ENCODE data around the gene EXD3. TPM values are rescaled to one million over a fixed set of nuclear protein-coding genes. Genes with fewer than 3 reads are reported as not detected.

The EXD3 gene
- total and polyA plus RNA-seq, 2 of the 13 experiments (the other 11 are each of a cell fraction or from before 2014, with no cell fraction given) = 2.7 to 4.8 TPM

DNA sequence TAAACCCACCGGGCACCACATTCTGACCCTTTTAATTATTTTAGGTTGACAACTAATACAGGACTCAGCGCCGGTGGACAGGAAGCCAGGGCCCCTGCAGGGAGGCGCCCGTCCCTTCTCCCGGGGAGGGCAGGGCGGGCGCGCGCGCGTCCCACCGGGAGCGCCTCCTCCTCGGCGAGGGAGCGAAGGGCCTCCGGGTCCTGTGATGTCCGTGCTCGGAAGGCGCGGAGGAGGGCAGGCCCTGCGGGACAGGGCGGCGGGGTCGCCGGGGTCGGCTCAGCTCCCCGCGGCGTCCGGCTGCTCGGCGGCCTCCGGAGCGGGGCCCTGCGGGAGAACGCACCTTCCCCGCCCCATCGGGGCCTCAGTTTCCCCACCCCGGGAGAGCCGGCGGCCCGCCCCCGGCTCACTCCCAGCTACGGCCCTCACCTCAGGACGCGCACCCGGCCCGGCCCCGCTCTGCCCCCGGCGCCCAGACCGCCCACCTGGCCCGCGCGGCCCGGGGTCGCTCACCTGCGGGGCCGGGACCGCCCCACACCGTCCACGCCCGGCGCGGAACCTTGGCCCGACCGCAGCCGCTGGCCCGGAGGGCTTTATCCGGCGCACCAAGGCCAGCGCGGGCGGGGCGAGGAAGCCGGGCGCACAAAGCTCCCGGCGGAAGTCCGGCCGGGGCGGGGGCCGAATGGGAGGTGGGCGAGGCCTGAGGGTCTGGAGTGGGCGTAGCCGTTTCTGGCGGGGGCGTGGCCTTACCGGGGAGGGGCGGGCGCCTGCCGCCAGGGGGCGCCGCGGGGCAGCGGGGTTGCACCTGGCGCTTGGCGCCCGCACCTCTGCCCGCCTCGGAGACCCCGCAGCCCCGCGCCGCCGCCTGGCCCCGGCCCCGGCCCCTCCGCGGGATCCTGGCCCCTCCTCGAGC, at the start of gene EXD3, which contains the start of gene NOXA1 (continued):
- TF ChIP-seq, protein P1, sequence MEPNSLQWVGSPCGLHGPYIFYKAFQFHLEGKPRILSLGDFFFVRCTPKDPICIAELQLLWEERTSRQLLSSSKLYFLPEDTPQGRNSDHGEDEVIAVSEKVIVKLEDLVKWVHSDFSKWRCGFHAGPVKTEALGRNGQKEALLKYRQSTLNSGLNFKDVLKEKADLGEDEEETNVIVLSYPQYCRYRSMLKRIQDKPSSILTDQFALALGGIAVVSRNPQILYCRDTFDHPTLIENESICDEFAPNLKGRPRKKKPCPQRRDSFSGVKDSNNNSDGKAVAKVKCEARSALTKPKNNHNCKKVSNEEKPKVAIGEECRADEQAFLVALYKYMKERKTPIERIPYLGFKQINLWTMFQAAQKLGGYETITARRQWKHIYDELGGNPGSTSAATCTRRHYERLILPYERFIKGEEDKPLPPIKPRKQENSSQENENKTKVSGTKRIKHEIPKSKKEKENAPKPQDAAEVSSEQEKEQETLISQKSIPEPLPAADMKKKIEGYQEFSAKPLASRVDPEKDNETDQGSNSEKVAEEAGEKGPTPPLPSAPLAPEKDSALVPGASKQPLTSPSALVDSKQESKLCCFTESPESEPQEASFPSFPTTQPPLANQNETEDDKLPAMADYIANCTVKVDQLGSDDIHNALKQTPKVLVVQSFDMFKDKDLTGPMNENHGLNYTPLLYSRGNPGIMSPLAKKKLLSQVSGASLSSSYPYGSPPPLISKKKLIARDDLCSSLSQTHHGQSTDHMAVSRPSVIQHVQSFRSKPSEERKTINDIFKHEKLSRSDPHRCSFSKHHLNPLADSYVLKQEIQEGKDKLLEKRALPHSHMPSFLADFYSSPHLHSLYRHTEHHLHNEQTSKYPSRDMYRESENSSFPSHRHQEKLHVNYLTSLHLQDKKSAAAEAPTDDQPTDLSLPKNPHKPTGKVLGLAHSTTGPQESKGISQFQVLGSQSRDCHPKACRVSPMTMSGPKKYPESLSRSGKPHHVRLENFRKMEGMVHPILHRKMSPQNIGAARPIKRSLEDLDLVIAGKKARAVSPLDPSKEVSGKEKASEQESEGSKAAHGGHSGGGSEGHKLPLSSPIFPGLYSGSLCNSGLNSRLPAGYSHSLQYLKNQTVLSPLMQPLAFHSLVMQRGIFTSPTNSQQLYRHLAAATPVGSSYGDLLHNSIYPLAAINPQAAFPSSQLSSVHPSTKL (CRISPR knock-in tag; IDR thresholded peaks at IDR 0.05) = peak; percentile 32; the same call in 1 of the 2 replicates
- TF ChIP-seq RCOR2 (CRISPR knock-in tag; IDR thresholded peaks at IDR 0.05) (no peak), ZNF792 (CRISPR knock-in tag; IDR thresholded peaks at IDR 0.05) (peak; percentile 59; the same call in 1 of the 2 replicates), MBNL3 (CRISPR knock-in tag; conservative IDR thresholded peaks at IDR 0.05) (no peak; the same call in 1 of the 2 replicates), ZNF441 (CRISPR knock-in tag; IDR thresholded peaks at IDR 0.05; ENCODE audit: borderline replicate concordance) (0 out of 2 replicates have a peak, but pooled peaks have one; percentile 22), GFI1 (CRISPR knock-in tag; IDR thresholded peaks at IDR 0.05; ENCODE audit: borderline replicate concordance) (peak; percentile 24; the same call in 1 of the 2 replicates), ZNF746 (CRISPR knock-in tag; IDR thresholded peaks at IDR 0.05) (peak; percentile 17; the same call in 1 of the 2 replicates), ZNF124 (CRISPR knock-in tag; IDR thresholded peaks at IDR 0.05) (peak; percentile 51; the same call in 1 of the 2 replicates), MEIS2 (CRISPR knock-in tag; IDR thresholded peaks at IDR 0.05) (peak; percentile 55; the same call in 1 of the 2 replicates), ZNF33B (CRISPR knock-in tag; IDR thresholded peaks at IDR 0.05) (peak; percentile 73; the same call in 1 of the 2 replicates), ADNP (CRISPR knock-in tag; IDR thresholded peaks at IDR 0.05) (no peak), MBD4 (IDR thresholded peaks at IDR 0.05; ENCODE audit: borderline replicate concordance, low read length) (no peak), WIZ (CRISPR knock-in tag; IDR thresholded peaks at IDR 0.05) (no peak), RFX3 (CRISPR knock-in tag; IDR thresholded peaks at IDR 0.05) (no peak), JUN (CRISPR knock-in tag; IDR thresholded peaks at IDR 0.05) (no peak), ZC3H13 (CRISPR knock-in tag; IDR thresholded peaks at IDR 0.05) (peak; percentile 85), KAT7 (CRISPR knock-in tag; IDR thresholded peaks at IDR 0.05; ENCODE audit: borderline replicate concordance) (peak; percentile 71; the same call in 1 of the 2 replicates), ZNF383 (CRISPR knock-in tag; IDR thresholded peaks at IDR 0.05; ENCODE audit: borderline replicate concordance) (no peak)
- TF ChIP-seq, protein P2, sequence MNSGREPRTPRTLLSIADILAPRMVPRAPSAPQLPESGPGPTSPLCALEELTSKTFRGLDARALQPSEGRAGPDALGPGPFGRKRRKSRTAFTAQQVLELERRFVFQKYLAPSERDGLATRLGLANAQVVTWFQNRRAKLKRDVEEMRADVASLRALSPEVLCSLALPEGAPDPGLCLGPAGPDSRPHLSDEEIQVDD (CRISPR knock-in tag; IDR thresholded peaks at IDR 0.05; ENCODE audit: borderline replicate concordance) = no peak
- TF ChIP-seq, protein P3, sequence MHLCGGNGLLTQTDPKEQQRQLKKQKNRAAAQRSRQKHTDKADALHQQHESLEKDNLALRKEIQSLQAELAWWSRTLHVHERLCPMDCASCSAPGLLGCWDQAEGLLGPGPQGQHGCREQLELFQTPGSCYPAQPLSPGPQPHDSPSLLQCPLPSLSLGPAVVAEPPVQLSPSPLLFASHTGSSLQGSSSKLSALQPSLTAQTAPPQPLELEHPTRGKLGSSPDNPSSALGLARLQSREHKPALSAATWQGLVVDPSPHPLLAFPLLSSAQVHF (CRISPR knock-in tag; IDR thresholded peaks at IDR 0.05) = no peak
- TF ChIP-seq, protein P4, sequence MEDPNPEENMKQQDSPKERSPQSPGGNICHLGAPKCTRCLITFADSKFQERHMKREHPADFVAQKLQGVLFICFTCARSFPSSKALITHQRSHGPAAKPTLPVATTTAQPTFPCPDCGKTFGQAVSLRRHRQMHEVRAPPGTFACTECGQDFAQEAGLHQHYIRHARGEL (CRISPR knock-in tag; IDR thresholded peaks at IDR 0.05) = no peak
- TF ChIP-seq, protein P5, sequence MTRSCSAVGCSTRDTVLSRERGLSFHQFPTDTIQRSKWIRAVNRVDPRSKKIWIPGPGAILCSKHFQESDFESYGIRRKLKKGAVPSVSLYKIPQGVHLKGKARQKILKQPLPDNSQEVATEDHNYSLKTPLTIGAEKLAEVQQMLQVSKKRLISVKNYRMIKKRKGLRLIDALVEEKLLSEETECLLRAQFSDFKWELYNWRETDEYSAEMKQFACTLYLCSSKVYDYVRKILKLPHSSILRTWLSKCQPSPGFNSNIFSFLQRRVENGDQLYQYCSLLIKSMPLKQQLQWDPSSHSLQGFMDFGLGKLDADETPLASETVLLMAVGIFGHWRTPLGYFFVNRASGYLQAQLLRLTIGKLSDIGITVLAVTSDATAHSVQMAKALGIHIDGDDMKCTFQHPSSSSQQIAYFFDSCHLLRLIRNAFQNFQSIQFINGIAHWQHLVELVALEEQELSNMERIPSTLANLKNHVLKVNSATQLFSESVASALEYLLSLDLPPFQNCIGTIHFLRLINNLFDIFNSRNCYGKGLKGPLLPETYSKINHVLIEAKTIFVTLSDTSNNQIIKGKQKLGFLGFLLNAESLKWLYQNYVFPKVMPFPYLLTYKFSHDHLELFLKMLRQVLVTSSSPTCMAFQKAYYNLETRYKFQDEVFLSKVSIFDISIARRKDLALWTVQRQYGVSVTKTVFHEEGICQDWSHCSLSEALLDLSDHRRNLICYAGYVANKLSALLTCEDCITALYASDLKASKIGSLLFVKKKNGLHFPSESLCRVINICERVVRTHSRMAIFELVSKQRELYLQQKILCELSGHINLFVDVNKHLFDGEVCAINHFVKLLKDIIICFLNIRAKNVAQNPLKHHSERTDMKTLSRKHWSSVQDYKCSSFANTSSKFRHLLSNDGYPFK (CRISPR knock-in tag; IDR thresholded peaks at IDR 0.05; ENCODE audit: borderline replicate concordance) = peak; percentile 44; the same call in 1 of the 2 replicates
